ENCODE results near the gene THBS1.

The THBS1 gene

DNA sequence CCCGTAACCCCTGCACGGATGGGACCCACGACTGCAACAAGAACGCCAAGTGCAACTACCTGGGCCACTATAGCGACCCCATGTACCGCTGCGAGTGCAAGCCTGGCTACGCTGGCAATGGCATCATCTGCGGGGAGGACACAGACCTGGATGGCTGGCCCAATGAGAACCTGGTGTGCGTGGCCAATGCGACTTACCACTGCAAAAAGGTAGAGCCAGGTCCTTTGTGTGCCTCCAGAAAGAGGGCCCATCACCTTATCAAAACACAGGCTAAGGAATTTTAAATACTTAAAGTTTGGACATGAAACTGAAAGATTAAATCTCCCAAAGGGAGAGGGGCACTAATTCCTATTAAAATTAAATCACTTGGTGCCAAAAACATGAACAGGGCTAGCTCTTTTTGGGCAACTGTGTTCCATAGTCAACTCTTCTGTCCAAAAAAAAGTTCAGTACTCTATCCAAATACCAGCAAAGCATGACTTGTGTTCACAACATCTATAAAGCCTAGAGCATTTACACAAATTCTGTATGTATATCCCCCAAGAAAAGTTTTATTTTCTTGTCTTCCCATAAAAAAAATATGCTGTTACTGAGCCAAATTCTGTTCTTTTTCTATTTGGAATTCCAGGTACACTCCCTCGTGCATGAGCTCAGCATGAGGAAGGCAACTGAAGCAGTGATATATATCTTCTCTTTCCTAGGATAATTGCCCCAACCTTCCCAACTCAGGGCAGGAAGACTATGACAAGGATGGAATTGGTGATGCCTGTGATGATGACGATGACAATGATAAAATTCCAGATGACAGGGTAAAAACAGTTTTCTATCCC is 9.2 kb downstream of the THBS1 start:
- DNase-seq, result no peak

DNA sequence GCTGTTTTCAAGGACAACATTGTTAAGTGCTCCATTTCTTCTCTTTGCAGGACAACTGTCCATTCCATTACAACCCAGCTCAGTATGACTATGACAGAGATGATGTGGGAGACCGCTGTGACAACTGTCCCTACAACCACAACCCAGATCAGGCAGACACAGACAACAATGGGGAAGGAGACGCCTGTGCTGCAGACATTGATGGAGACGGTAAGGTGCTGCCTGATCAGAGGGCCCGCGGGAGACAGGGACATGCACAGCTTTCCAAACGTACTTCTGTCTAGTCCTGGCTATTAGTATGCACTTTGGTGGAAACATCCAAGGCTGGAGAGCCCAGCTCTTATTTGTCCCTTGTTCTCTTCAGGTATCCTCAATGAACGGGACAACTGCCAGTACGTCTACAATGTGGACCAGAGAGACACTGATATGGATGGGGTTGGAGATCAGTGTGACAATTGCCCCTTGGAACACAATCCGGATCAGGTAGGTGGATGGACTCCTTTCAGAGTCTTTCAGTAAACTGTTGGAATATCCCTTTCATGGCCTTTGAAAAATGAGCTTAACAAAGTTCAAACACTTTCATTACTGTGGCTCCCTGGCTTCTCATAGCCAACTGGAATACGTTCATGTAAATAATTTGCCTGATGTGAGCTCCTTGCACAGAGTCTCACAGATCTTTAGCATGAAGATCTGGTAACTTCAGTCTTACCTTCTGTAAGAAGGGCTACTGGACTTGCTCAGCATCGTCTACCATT is 10.4 kb downstream of the THBS1 start:
- no peak for DNase-seq

DNA sequence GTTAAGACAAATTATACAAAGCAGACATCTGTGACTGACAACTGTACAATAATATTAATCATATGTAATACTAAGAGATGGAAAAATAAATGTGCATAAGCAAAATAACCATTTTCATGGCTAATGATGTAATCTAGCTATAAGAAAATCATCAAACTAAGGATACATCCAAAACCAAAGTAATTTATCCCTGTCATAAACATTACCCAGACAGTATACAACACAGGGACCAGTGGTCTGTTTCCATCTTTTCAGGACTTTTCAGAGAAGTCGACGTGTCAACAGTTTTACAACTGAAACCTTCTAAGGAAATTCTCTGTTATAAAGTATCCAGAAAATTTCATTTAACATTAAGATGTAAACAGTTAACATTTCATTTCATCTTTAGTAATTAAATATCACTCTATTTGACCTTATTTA is 11.0 kb downstream of the THBS1 start:
- DNase-seq, result no peak

DNA sequence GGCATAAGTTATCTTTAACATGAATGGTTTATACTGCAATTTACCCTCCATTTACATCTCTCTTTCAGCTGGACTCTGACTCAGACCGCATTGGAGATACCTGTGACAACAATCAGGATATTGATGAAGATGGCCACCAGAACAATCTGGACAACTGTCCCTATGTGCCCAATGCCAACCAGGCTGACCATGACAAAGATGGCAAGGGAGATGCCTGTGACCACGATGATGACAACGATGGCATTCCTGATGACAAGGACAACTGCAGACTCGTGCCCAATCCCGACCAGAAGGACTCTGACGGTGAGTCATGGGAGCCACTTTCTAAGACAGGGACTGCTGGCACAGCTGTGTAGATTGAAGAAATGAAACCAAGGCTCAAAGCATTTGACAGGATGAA is 11.6 kb downstream of the THBS1 start:
- no peak for DNase-seq

DNA sequence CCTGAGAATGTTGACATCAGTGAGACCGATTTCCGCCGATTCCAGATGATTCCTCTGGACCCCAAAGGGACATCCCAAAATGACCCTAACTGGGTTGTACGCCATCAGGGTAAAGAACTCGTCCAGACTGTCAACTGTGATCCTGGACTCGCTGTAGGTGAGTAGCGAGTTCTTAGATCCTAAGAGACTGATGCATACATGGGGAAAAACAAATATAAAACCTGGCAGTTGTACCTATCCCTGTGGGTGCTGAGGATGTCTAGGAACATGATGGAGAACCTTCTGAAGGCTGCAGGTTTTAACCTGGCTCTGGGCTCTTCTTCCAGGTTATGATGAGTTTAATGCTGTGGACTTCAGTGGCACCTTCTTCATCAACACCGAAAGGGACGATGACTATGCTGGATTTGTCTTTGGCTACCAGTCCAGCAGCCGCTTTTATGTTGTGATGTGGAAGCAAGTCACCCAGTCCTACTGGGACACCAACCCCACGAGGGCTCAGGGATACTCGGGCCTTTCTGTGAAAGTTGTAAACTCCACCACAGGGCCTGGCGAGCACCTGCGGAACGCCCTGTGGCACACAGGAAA is 12.3 kb downstream of the THBS1 start:
- no peak for DNase-seq

DNA sequence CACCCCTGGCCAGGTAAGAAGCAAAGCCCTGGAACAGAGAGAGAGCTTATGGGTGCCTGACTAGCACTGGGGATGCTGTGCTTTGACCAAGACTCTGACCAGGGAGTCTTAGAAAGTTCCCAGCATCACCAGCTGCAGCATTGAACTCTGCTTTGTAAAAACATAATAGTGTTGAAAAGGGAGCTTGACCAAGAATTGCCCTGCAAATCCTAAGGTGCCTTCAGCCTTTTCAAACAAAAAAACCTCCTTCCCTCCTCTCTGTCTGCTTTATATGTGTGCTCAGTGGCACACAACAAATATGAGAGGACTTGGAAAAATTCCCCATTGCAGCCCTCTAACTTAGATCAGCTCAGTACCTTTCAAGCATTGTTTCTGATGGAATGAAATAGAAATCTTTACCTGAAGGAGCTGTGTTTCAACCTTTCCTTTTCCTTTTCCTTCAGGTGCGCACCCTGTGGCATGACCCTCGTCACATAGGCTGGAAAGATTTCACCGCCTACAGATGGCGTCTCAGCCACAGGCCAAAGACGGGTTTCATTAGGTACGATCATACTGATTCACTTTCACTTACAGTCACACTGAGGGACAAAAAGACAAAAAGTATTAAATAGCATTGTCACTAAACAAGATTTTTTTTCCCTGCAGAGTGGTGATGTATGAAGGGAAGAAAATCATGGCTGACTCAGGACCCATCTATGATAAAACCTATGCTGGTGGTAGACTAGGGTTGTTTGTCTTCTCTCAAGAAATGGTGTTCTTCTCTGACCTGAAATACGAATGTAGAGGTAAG is 13.0 kb downstream of the THBS1 start:
- DNase-seq, result no peak

DNA sequence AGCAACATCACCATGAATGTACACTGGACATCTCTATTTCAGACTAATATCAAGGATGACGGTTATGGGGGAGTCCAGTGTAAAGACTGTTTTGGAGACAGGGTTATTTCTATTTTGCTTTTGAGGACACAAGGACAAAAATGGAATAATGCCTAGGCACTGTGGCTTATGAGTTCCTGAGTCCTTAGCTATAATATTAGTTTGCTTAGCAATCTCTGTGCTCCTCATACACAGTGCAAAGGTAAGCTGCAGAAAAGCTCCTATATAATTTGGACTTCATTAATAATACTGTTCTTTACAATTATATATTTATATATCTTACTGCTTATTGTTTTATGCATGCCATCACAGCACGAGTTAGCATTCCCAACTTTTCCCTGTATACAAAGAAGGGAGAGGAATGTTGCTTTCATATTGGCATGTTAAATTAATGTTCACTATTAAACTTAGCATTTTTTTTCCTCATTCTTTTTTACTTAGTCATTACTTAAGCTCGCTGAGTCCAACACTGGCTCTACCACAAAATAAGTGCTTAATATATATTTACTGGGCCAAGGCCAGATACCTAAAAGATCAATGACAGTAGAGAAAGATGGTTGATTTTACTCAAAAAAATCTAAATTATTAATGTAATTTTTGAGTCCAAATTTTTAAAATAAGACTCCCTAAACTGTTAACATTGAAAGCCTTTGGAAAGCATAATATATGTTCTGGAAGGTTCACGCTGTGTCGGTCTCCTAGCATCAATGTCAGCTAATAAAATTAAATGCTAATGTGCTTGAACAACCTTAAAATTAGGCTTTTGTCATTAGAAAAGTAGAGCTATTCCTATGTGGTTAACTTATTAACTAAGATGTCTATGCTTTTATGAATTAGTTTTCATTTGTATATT is 13.8 kb downstream of the THBS1 start:
- no peak for DNase-seq

DNA sequence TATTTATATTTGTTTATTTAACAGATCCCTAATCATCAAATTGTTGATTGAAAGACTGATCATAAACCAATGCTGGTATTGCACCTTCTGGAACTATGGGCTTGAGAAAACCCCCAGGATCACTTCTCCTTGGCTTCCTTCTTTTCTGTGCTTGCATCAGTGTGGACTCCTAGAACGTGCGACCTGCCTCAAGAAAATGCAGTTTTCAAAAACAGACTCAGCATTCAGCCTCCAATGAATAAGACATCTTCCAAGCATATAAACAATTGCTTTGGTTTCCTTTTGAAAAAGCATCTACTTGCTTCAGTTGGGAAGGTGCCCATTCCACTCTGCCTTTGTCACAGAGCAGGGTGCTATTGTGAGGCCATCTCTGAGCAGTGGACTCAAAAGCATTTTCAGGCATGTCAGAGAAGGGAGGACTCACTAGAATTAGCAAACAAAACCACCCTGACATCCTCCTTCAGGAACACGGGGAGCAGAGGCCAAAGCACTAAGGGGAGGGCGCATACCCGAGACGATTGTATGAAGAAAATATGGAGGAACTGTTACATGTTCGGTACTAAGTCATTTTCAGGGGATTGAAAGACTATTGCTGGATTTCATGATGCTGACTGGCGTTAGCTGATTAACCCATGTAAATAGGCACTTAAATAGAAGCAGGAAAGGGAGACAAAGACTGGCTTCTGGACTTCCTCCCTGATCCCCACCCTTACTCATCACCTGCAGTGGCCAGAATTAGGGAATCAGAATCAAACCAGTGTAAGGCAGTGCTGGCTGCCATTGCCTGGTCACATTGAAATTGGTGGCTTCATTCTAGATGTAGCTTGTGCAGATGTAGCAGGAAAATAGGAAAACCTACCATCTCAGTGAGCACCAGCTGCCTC is 14.7 kb downstream of the THBS1 start:
- no peak for DNase-seq

DNA sequence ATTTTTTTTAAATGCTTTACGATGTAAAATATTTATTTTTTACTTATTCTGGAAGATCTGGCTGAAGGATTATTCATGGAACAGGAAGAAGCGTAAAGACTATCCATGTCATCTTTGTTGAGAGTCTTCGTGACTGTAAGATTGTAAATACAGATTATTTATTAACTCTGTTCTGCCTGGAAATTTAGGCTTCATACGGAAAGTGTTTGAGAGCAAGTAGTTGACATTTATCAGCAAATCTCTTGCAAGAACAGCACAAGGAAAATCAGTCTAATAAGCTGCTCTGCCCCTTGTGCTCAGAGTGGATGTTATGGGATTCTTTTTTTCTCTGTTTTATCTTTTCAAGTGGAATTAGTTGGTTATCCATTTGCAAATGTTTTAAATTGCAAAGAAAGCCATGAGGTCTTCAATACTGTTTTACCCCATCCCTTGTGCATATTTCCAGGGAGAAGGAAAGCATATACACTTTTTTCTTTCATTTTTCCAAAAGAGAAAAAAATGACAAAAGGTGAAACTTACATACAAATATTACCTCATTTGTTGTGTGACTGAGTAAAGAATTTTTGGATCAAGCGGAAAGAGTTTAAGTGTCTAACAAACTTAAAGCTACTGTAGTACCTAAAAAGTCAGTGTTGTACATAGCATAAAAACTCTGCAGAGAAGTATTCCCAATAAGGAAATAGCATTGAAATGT is 15.6 kb downstream of the THBS1 start:
- DNase-seq, result no peak

DNA sequence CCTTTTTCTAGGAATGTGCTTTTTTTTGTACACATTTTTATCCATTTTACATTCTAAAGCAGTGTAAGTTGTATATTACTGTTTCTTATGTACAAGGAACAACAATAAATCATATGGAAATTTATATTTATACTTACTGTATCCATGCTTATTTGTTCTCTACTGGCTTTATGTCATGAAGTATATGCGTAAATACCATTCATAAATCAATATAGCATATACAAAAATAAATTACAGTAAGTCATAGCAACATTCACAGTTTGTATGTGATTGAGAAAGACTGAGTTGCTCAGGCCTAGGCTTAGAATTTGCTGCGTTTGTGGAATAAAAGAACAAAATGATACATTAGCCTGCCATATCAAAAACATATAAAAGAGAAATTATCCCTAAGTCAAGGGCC is 16.5 kb downstream of the THBS1 start:
- DNase-seq, result no peak

DNA sequence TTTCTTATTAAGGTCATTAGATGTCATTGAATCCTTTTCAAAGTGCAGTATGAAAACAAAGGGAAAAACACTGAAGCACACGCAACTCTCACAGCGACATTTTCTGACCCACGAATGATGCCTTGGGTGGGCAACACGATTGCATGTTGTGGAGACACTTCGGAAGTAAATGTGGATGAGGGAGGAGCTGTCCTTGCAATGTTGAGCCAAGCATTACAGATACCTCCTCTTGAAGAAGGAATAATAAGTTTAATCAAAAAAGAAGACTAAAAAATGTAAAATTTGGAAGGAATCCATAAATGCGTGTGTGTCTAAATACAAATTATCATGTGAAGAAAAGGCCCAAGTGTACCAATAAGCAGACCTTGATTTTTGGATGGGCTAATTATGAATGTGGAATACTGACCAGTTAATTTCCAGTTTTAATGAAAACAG is 16.9 kb downstream of the THBS1 start:
- DNase-seq, result no peak

DNA sequence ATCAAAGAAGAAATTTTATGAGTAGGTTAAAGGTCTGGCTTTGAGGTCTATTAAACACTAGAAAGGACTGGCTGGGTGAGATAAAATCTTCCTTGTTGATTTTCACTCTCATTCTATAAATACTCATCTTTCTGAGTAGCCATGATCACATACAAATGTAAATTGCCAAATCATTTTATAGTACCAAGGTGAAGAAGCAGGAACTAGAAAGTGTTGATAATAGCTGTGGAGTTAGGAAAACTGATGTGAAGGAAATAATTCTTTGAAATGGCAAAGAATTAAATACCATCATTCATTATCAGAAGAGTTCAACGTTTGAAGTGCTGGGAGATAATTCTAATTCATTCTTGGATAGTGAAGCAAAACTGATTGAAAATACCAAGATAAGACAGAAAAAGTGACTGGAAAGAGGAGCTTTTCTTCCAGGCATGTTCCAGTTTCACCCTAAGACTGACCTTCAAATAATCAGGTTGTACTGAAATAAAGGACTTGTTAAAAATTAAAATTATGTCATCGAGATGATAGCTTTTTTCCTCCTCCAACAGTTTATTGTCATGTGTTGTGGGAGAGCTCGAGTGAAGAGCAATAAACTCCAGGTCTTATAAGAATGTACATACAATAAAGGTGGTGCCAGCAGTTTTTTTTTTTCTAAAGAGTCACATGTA is 17.4 kb downstream of the THBS1 start:
- DNase-seq, result no peak

DNA sequence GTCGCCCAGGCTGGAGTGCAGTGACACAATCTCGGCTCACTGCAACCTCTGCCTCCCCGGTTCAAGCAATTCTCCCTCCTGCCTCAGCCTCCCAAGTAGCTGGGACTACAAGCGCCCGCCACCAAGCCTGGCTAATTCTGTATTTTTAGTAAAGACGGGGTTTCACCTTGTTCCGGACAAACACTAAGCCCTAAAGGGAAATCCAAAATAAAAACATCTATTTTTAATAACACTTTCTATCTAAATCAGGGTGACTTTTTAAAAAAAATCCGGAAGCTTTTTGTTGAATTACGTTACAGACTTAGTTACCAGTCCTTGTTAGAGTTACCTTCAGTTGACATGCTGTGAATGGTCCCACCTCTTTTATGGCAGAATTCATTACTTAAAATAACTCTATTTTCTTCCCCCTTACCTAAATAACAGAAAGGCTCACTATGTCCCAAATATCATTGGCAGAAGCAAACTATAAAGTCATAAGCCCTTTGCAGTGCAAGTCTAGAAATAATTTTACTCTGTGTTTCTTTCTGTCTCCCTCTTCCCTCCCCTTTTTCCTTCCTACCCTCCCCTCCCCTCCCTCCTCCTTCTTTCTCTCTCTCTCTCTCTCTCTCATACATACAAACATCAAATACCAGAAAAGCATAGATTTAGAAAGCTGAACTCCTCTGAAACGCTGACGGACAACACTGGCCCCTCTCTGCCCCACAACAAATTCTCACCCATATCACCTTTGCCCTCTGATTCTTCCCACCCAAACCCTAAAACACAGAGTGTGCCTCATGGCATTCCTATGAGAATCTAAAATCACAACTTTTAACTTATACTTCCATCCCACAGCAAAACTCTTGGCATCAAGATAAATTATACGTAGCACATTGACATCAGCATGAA is 18.3 kb downstream of the THBS1 start:
- DNase-seq, result no peak

DNA sequence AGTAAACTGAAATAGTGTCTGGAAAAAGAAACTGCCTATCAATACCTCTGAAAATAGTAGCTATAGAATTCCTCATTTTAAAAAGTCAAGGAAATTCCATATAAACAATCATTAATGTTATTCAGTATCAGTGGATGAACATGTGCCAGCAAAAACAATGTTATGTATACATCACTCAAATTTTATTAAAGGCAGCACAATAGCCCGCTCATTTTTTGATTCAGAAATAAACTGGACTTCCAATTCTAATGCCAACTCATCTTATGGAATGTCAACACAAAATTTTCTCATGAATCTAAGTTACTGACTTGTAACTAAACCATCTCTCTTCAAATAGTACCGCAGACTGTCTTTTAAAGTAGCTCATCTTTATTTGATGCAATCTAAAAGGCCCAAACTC is 19.0 kb downstream of the THBS1 start:
- DNase-seq, result no peak

DNA sequence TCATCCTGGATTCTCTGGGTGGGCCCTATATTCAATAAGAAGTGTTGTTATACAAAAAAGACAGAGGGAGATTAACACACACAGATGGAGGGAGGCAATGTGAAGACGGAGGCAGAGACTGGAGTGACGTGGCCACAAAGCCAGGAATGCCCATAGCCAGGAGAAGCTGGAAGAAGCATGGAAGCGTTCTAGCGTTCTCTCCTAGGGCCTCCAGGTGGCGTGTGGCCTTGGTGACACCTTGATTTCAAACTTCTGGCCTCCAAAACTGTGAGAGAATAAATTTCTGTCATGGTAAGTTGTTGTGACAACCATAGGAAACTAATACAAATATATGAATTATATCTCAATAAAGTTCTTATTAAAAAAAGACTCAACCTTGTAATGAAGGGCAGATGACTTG is 21.3 kb downstream of the THBS1 start:
- DNase-seq, result no peak

DNA sequence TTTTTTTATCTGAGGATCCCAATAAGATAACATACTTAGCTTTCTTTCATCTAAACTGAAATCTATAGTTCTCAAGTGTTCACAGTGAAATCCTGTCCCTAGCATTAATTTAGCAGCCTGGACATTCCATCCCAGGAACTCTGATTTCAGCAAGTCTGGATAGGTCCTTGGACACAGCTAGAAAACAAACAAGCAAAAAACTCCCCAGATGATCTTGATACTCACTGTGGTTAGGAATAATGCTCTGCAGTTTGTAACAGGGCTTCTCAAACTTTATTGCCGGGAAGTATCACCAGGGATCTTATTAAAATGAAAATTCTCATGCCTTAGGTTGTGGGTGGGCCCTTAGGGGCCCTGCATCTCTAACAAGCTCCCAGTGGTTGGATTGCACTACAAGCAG is 24.3 kb downstream of the THBS1 start:
- DNase-seq, result no peak

DNA sequence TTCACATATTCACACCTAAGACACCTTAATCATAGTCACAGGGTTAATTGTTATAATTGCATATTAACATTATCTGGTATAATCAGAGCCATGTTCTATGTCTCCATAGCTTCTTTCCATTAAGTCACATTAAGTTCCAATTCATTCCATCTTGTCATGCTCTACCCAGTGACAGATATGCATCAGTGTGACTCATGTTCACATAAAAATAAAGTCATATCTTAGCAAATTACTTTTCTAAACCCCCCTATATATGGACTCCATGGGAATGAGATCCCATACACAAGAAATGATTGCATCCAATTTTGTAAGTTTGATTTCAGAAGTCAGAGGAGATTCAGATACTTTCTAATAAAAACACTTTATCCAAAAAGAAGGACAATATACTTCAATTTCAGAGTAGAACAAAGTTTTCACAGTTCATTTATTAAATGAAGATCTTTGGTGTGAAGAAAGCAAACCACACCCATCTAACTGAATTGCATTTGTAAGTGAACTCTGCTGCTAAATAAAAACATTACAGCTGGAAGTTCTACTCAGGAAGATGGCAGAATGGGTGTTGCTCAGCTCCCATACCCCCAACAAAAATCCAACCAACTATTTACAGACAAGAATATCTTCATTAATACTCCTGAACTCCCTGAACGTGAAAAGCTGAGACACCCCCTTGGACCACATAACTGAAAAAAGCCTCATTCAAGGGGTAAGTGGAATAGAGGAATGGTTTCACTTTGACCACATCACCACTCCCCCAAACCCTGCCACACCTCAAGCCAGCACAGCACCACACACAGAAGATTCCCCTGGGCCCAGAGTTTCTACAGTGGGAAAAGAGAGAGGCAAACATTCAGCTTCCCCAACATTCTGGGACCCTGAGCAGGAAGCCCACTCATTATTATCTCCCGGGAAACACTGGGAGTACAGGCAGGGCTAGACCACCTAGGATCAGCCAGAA is 27.6 kb downstream of the THBS1 start:
- DNase-seq, result no peak

Measured in NCI-H146 (cell line).